ENCODE results near the gene ZNF569.

DNA sequence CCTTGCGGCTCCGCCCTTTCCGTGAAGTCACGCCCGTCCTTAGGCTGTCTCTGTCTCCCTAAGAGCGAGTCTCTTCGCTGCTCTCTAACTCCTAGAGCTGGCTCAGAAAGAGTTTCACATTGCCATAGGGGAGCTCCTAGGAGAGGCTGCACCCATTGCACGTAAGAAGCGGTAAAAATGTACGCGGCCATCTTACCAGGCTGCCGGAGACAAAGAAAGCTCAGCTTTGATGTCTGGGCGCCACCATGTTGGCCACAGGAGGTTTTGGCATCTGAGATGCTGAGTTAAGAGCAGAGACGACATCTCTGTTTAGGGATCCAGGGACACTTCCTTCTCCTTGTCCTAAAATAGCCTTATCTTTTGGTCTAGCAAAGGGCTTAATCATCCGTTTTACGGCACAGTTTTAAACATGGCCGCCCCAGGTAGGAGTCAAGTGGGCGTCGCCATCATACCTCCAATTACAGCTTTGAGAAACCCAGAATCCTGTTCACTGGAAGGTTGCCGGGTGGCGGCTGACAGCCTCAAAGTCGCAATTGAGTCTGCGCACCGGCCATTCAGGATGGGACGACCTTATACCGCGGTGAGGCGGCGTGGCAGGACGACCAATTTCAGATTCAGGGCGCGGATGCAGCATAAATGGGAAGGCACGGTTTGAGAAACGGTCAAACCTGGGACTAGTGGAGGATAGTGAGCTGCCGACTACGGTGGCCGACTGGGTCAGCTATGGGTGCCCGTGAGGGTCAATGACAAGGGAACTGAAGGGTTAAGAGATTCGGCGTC lies 39.3 kb upstream of the ZNF569 start, which contains the start of gene ZNF793:
- TF ChIP-seq POLR2A (IDR thresholded peaks at IDR 0.05; ENCODE audit: low read depth) (no peak), EP300 (IDR thresholded peaks at IDR 0.05) (no peak), CTCF (IDR thresholded peaks at IDR 0.05) (no peak), POLR2AphosphoS5 (IDR thresholded peaks at IDR 0.05) (peak; percentile 70 to 82)
